ENCODE data around the gene ABCA6. TPM values are rescaled to one million over a fixed set of nuclear protein-coding genes. Genes with fewer than 3 reads are reported as not detected.

The ABCA6 gene
- polyA plus RNA-seq, 4 donors = 0.59 to 6.5 (median 2.1) TPM

DNA sequence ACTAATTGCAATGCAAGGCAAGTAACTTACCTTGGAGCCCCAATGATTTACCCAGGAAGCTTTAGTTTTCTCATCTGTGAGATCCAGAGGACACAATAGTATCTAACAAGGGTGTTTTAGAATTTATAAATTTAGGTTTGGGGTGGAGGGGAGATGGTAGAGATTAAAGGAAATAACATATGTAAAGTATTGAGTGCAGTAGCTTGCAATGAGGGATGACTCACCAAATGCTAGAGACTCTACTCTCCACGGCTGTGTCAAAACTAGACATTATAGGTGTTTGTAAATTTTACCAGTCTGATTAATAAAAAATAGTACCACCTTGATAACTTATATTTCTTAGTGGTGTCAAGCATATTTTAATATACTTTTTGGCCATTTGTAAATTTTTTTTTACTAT, 77.2 kb downstream of the ABCA6 start:
- Histone ChIP-seq H3K9me3 (ENCODE audit: control insufficient read depth in 2 of 2, insufficient read depth in 1 of 2, low read depth in 1 of 2, low read length in 1 of 2) (no peaks in the 10 kb centered on the region), H3K27ac (ENCODE audit: low read depth in 1 of 3, low read length in 2 of 3) (no peak overlapping the region), H3K27me3 (ENCODE audit: control insufficient read depth in 3 of 3, insufficient read depth in 3 of 3, low read length in 3 of 3) (no peaks in the 10 kb centered on the region), H3K36me3 (ENCODE audit: control insufficient read depth in 3 of 3, insufficient read depth in 2 of 3, low read depth in 1 of 3, low read length in 3 of 3) (no peaks in the 10 kb centered on the region), H3K4me1 (ENCODE audit: control insufficient read depth in 3 of 3, insufficient read depth in 2 of 3, low read depth in 1 of 3, low read length in 2 of 3) (no peaks in the 10 kb centered on the region), H3K4me3 (ENCODE audit: low read depth in 1 of 3, low read length in 3 of 3) (no peak overlapping the region)
- no peak for FAIRE-seq
- DNase-seq = no peak
- 73 to 82% (median 80%) methylated on average over 1 of the region's 1 CpG for WGBS, 3 donors

DNA sequence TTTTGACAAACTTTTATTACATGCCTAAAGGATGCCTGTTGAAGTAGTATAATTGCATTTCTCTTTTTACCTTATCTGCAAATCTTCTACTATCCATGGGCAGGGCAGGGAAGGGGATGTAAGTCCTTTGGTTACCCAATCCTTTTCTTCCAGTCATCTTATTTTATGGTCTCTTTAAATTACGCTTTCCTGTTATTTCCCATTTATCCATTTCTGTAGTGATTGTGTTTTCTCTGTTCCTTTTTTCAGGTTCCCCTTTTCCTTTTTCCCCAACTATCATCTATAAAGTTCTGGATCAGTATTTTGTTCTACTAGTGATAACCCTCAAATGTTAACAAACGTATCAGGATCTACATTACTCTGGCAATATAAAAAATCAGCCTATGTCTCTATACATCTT, 77.7 kb downstream of the ABCA6 start:
- Histone ChIP-seq H3K4me3 (ENCODE audit: low read depth in 1 of 3, low read length in 3 of 3) (no peak overlapping the region), H3K36me3 (ENCODE audit: control insufficient read depth in 3 of 3, insufficient read depth in 2 of 3, low read depth in 1 of 3, low read length in 3 of 3) (no peaks in the 10 kb centered on the region), H3K27ac (ENCODE audit: low read depth in 1 of 3, low read length in 2 of 3) (no peak overlapping the region), H3K27me3 (ENCODE audit: control insufficient read depth in 3 of 3, insufficient read depth in 3 of 3, low read length in 3 of 3) (no peaks in the 10 kb centered on the region), H3K4me1 (ENCODE audit: control insufficient read depth in 3 of 3, insufficient read depth in 2 of 3, low read depth in 1 of 3, low read length in 2 of 3) (no peaks in the 10 kb centered on the region), H3K9me3 (ENCODE audit: control insufficient read depth in 2 of 2, insufficient read depth in 1 of 2, low read depth in 1 of 2, low read length in 1 of 2) (no peaks in the 10 kb centered on the region)
- FAIRE-seq (no peak), DNase-seq (no peak)
- WGBS, 3 donors = 80 to 84% (median 83%) methylated on average over 2 of the region's 2 CpGs

DNA sequence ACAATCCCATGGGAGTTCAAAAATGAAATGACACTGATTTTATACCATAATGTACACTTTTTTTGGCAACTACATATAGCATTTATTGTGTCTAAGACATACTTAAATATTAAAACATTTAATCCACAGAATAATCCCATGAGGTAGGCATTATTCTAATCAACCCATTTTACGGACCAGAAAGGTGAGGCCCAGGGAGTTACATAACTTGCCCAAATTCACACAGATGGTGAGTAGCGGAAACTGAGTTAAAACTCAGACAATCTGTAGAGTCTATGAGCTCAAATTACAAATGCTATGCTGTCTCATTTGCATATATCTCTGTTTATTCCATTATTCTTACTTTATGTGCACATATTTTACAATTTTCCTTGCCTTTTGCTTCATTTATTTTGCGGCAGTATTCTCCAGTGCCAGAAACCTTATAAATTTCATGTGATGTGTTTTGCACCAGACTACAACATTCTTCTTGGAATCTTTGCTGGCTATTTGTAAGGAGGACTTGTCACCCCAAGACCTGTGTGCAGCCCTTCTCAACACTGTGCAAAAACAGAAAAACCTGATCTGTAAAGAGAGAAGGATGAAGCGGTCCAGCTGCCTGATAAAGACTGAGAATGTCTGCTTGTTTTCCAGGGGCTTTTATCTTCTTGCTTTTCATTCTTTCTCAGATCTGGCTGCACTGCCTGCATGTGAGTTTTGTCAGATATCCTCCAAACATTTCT, 78.7 kb downstream of the ABCA6 start:
- H3K36me3 ChIP-seq (ENCODE audit: control insufficient read depth in 3 of 3, insufficient read depth in 2 of 3, low read depth in 1 of 3, low read length in 3 of 3) = no peaks in the 10 kb centered on the region
- no peak overlapping the region for H3K4me3 ChIP-seq (ENCODE audit: low read depth in 1 of 3, low read length in 3 of 3)
- no peaks in the 10 kb centered on the region for H3K4me1 ChIP-seq (ENCODE audit: control insufficient read depth in 3 of 3, insufficient read depth in 2 of 3, low read depth in 1 of 3, low read length in 2 of 3)
- DNase-seq (no peak), FAIRE-seq (no peak)
- no peaks in the 10 kb centered on the region for H3K27me3 ChIP-seq (ENCODE audit: control insufficient read depth in 3 of 3, insufficient read depth in 3 of 3, low read length in 3 of 3)
- no peak overlapping the region for H3K27ac ChIP-seq (ENCODE audit: low read depth in 1 of 3, low read length in 2 of 3)
- WGBS, 3 donors = 62 to 93% (median 93%) methylated on average over 4 of the region's 4 CpGs
- H3K9me3 ChIP-seq (ENCODE audit: control insufficient read depth in 2 of 2, insufficient read depth in 1 of 2, low read depth in 1 of 2, low read length in 1 of 2) = no peaks in the 10 kb centered on the region

DNA sequence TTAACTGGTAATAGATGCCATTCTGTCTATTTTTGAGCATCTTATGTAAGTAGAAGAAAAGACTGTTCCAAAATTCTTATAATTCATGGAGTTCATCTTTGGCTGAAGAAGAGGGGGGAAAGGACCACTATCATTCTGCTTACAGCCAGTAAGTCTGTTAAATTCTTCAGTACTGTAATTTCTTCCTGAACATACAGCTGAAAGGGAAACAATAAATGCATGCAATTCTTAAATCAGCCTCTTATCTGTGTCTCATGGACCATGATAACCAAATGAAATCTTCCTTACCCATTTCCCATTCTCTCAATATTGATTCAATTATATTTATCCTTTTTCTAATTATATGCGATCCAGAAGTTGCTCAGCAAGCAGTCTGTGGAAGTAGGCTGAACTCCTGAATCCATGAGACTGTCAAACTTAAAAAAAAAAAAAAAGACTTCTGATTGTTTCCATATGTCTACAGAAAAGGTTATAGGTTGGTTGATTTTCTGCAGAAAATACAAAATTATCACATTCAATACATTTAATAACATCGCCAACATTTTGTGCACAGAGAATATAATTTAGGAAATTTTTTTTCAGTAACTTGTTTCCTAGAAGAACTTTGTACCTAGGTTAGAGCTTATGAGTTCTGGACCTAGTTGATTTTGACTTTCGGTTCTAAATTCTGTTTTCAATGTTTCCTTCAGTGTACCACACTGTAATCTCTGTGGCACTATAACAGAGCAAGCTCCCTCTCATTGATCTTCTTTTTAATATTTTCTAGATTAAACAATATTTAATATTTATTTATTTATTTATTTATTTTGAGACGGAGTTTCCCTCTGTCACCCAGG, 79.8 kb downstream of the ABCA6 start:
- peak in 1 of 2 donors; percentile 18 for DNase-seq
- WGBS, 3 donors = 40 to 79% (median 64%) methylated on average over 4 of the region's 4 CpGs
- H3K4me3 ChIP-seq (ENCODE audit: low read depth in 1 of 3, low read length in 3 of 3) = no peak overlapping the region
- H3K27ac ChIP-seq (ENCODE audit: low read depth in 1 of 3, low read length in 2 of 3) = no peak overlapping the region
- H3K4me1 ChIP-seq (ENCODE audit: control insufficient read depth in 3 of 3, insufficient read depth in 2 of 3, low read depth in 1 of 3, low read length in 2 of 3) = no peaks in the 10 kb centered on the region
- no peaks in the 10 kb centered on the region for H3K27me3 ChIP-seq (ENCODE audit: control insufficient read depth in 3 of 3, insufficient read depth in 3 of 3, low read length in 3 of 3)
- H3K36me3 ChIP-seq (ENCODE audit: control insufficient read depth in 3 of 3, insufficient read depth in 2 of 3, low read depth in 1 of 3, low read length in 3 of 3) = no peaks in the 10 kb centered on the region
- H3K9me3 ChIP-seq (ENCODE audit: control insufficient read depth in 2 of 2, insufficient read depth in 1 of 2, low read depth in 1 of 2, low read length in 1 of 2) = no peaks in the 10 kb centered on the region
- no peak for FAIRE-seq

DNA sequence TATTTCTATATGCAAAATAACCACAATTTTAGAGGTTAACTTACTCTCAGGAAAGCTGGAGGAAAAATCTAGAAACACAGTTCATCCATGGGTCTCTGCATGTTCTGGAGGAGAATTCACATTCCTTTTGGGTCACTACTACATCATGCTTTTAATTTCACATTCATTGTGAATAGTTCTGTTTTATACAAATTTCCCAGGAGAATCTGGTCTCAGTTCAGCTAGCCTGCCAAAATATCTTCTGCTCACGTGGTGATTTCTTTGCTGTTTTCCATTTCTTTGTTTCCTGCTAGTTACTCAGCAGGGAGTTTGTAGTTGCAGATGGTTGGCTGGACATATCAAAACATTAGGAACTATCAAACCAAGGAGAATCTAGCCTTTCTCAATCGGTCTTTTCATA, 80.9 kb downstream of the ABCA6 start, which contains the start of gene ABCA9:
ABCA9 (minus strand) TSS at position 106 of the 400 bp plus-strand sequence. CDS start 9,801 bp downstream, outside the sequence.
- Histone ChIP-seq H3K27ac (ENCODE audit: low read depth in 1 of 3, low read length in 2 of 3) (no peak within 1 kb of the TSS), H3K27me3 (ENCODE audit: control insufficient read depth in 3 of 3, insufficient read depth in 3 of 3, low read length in 3 of 3) (no peaks in the 10 kb centered on the region), H3K9me3 (ENCODE audit: control insufficient read depth in 2 of 2, insufficient read depth in 1 of 2, low read depth in 1 of 2, low read length in 1 of 2) (no peaks in the 10 kb centered on the region), H3K36me3 (ENCODE audit: control insufficient read depth in 3 of 3, insufficient read depth in 2 of 3, low read depth in 1 of 3, low read length in 3 of 3) (no peaks in the 10 kb centered on the region), H3K4me1 (ENCODE audit: control insufficient read depth in 3 of 3, insufficient read depth in 2 of 3, low read depth in 1 of 3, low read length in 2 of 3) (no peaks in the 10 kb centered on the region), H3K4me3 (ENCODE audit: low read depth in 1 of 3, low read length in 3 of 3) (no peak within 1 kb of the TSS)
- WGBS, 3 donors = 43 to 65% (median 61%) methylated on average over 2 of the region's 2 CpGs
- DNase-seq = no peak
- no peak for FAIRE-seq

DNA sequence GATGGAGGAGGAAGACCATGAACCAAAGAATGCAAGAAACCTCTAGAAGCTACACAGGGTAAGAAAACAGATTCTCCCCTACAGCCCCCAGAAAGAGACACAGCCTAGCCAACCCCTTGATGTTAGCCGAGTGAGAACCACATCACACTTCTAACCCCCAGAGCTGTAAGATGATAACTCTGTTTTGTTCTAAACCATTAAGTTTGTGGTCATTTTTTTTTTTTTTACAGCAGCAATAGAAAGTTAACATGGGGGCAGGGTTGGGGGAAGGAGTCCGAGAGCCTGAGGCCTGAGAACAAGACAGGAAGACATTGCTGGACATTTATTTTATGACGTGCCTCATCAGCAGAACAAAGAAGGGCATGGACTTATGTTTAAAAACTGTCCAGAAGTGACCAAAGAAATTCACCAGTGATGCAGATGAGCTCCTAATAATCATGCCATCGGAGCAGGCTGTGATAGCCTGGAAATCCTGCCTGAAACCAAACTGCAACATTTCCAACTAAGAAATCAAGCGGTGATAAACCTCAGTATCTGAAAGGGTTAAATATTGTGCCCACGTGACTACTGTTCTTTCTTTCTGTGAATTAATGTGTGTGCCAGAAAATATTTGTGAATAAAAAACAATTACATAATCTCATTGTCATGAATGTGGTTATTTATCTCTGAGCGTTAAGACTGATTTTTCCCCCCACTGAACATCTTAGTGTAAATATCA, 82.1 kb downstream of the ABCA6 start:
- Histone ChIP-seq H3K27me3 (ENCODE audit: control insufficient read depth in 3 of 3, insufficient read depth in 3 of 3, low read length in 3 of 3) (no peaks in the 10 kb centered on the region), H3K4me3 (ENCODE audit: low read depth in 1 of 3, low read length in 3 of 3) (no peak overlapping the region), H3K36me3 (ENCODE audit: control insufficient read depth in 3 of 3, insufficient read depth in 2 of 3, low read depth in 1 of 3, low read length in 3 of 3) (no peaks in the 10 kb centered on the region), H3K27ac (ENCODE audit: low read depth in 1 of 3, low read length in 2 of 3) (no peak overlapping the region), H3K9me3 (ENCODE audit: control insufficient read depth in 2 of 2, insufficient read depth in 1 of 2, low read depth in 1 of 2, low read length in 1 of 2) (no peaks in the 10 kb centered on the region), H3K4me1 (ENCODE audit: control insufficient read depth in 3 of 3, insufficient read depth in 2 of 3, low read depth in 1 of 3, low read length in 2 of 3) (no peaks in the 10 kb centered on the region)
- 69 to 81% (median 75%) methylated on average over 7 of the region's 7 CpGs for WGBS, 3 donors
- no peak for DNase-seq
- no peak for FAIRE-seq

DNA sequence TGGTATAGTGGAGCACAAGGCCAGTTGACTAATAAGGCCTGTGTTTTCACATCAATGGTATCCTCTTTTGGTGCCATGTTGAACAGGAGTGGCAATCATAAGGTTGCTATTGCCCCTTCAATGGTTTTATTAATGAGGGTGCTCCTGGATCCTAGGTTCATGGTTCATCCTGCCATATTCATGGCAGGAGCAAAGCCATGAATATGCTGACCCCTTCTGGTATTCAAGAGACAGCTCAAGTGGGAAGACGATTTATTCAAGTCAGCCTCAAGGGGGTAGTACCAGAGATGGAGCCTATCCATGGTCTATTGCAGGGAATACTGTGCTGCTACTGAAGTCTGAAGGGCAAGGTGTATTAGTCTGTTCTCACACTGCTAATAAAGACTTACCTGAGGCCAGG, 83.5 kb downstream of the ABCA6 start:
- peak in 1 of 2 donors; percentile 40 for DNase-seq
- WGBS, 3 donors = 87 to 93% (median 92%) methylated on average over 1 of the region's 1 CpG
- Histone ChIP-seq H3K4me3 (ENCODE audit: low read depth in 1 of 3, low read length in 3 of 3) (no peak overlapping the region), H3K4me1 (ENCODE audit: control insufficient read depth in 3 of 3, insufficient read depth in 2 of 3, low read depth in 1 of 3, low read length in 2 of 3) (no peaks in the 10 kb centered on the region), H3K27me3 (ENCODE audit: control insufficient read depth in 3 of 3, insufficient read depth in 3 of 3, low read length in 3 of 3) (no peaks in the 10 kb centered on the region), H3K9me3 (ENCODE audit: control insufficient read depth in 2 of 2, insufficient read depth in 1 of 2, low read depth in 1 of 2, low read length in 1 of 2) (no peaks in the 10 kb centered on the region), H3K36me3 (ENCODE audit: control insufficient read depth in 3 of 3, insufficient read depth in 2 of 3, low read depth in 1 of 3, low read length in 3 of 3) (no peaks in the 10 kb centered on the region), H3K27ac (ENCODE audit: low read depth in 1 of 3, low read length in 2 of 3) (no peak overlapping the region)
- no peak for FAIRE-seq

DNA sequence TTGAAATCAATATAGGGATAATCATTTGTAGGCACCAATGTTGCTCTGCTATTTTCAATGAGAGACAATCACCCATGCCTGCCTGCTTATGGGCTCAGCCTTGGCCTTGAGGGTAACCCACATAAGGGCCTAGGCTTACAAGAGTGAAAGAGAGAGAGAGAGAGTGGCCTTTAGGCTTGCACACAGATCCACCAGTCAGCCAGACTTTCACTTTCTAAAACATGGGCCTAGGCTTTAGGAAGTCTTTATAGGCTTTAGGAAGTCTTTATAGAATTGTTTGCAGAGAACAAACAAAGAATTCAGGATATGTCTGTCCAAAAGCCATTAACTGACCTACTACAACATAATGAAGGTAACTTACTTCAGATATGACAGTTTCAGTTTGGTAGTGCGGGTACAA, 84.4 kb downstream of the ABCA6 start:
- H3K4me1 ChIP-seq (ENCODE audit: control insufficient read depth in 3 of 3, insufficient read depth in 2 of 3, low read depth in 1 of 3, low read length in 2 of 3) = no peaks in the 10 kb centered on the region

More for the DNA sequence above, 84.4 kb downstream of the ABCA6 start:
- WGBS, 3 donors = 67 to 81% (median 73%) methylated on average over 1 of the region's 1 CpG
- H3K9me3 ChIP-seq (ENCODE audit: control insufficient read depth in 2 of 2, insufficient read depth in 1 of 2, low read depth in 1 of 2, low read length in 1 of 2) = no peaks in the 10 kb centered on the region
- FAIRE-seq = no peak
- H3K27ac ChIP-seq (ENCODE audit: low read depth in 1 of 3, low read length in 2 of 3) = no peak overlapping the region
- peak in 1 of 2 donors; percentile 18 for DNase-seq
- H3K36me3 ChIP-seq (ENCODE audit: control insufficient read depth in 3 of 3, insufficient read depth in 2 of 3, low read depth in 1 of 3, low read length in 3 of 3) = no peaks in the 10 kb centered on the region
- H3K27me3 ChIP-seq (ENCODE audit: control insufficient read depth in 3 of 3, insufficient read depth in 3 of 3, low read length in 3 of 3) = no peaks in the 10 kb centered on the region
- no peak overlapping the region for H3K4me3 ChIP-seq (ENCODE audit: low read depth in 1 of 3, low read length in 3 of 3)

Data from small intestine (tissue), 7 donors.